Keratinocyte (primary cell): ENCODE results near the gene DCAF11.

Source experiments
- CTCF ChIP-seq, 3 experiments: IDR thresholded peaks in 1 of 3; conservative IDR thresholded peaks in 1 of 3; optimal IDR thresholded peaks in 1 of 3; 2 replicates in 2 of 3; 3 replicates in 1 of 3; pipeline versions ENCODE3 to v1.5.1; 2011; ENCODE audit warnings: low read length in 3 of 3, mild to moderate bottlenecking in 3 of 3, moderate library complexity in 2 of 3, control low read depth in 1 of 3, inconsistent platforms in 1 of 3; ENCODE audit not compliant: insufficient read depth in 2 of 3; ENCODE audit errors: extremely low read depth in 1 of 3
- EZH2 ChIP-seq: IDR thresholded peaks from one replicate; pipeline ENCODE4 v1.6.1; 2012; ENCODE audit warnings: inconsistent platforms, mild to moderate bottlenecking, low read length, moderate library complexity

GRCh38 chr14:24088095-24088494 lies 26.5 kb upstream of the DCAF11 start:
- TF ChIP-seq CTCF (optimal IDR thresholded peaks at IDR 0.05 in 1 of 3, IDR thresholded peaks at IDR 0.05 in 1 of 3, conservative IDR thresholded peaks at IDR 0.05 in 1 of 3; ENCODE audit: extremely low read depth in 1 of 3, insufficient read depth in 2 of 3, low read length in 3 of 3) (no peak), EZH2 (no peak)
